Measurements from ENCODE around the gene ME1.

GRCh38 chr6:83429269-83429668 is 1.6 kb downstream of the ME1 start:
- TF ChIP-seq CTCF (conservative IDR thresholded peaks at IDR 0.05 in 1 of 2, IDR thresholded peaks at IDR 0.05 in 1 of 2; ENCODE audit: extremely low read depth in 1 of 2, insufficient read depth in 1 of 2, low read depth in 1 of 2, low read length in 2 of 2), result no peak
- TF ChIP-seq EZH2 (IDR thresholded peaks at IDR 0.05; ENCODE audit: borderline replicate concordance, low read length), result no peak

Measured in mammary epithelial cell (primary cell).